H1 (cell line): ENCODE results near the gene PLAC9. TPM values are rescaled to one million over a fixed set of nuclear protein-coding genes. Genes with fewer than 3 reads are reported as not detected.

ENCODE experiments used
- CTCF ChIA-PET: fragments of 300-600 bp; sonication (Branson Sonifier 250); formaldehyde crosslinking; loops from one replicate; lab custom pipeline; 2021; ENCODE audit not compliant: partially characterized antibody; lab: Charles Lee
- POLR2A ChIA-PET: fragments of 300-600 bp; sonication (Branson Sonifier 250); formaldehyde crosslinking; loops from one replicate; lab custom pipeline; 2021; ENCODE audit warnings: inconsistent platforms; ENCODE audit not compliant: partially characterized antibody; lab: Charles Lee
- DNase-seq, 2 experiments: peaks; one replicate each; pipeline versions ENCODE4 v3.0.0 to v3.0.0-alpha.2; 2010 to 2022; ENCODE audit warnings: low spot score in 2 of 2, low read depth in 1 of 2, mixed read lengths in 1 of 2
- FAIRE-seq: peaks from 2 replicates; lab custom pipeline; 2011; peaks lifted over from hg19 to GRCh38; lab: Jason Lieb, UNC
- H2AFZ ChIP-seq: 2 replicates; pipeline ENCODE4 v1.8.1; 2012; ENCODE audit warnings: low read length, inconsistent platforms
- H2AK5ac ChIP-seq: 2 replicates; pipeline ENCODE4 v1.6.1; 2013; ENCODE audit warnings: low read depth, low read length
- H2BK120ac ChIP-seq: replicated peaks from 2 replicates; pipeline ENCODE3; 2013; ENCODE audit warnings: low read depth, low read length, inconsistent platforms
- H2BK12ac ChIP-seq: 2 replicates; pipeline ENCODE4 v1.6.1; 2013; ENCODE audit warnings: low read depth, low read length
- H2BK15ac ChIP-seq: 2 replicates; pipeline ENCODE4 v1.6.1; 2013; ENCODE audit warnings: low read length
- H2BK20ac ChIP-seq: 2 replicates; pipeline ENCODE4 v1.6.1; 2013; ENCODE audit warnings: low read length
- H2BK5ac ChIP-seq: 2 replicates; pipeline ENCODE4 v1.6.1; 2013; ENCODE audit warnings: low read depth, low read length
- H3K14ac ChIP-seq: 2 replicates; pipeline ENCODE4 v1.6.1; 2013; ENCODE audit warnings: inconsistent platforms; ENCODE audit not compliant: insufficient read length
- H3K18ac ChIP-seq: 2 replicates; pipeline ENCODE4 v1.6.1; 2013; ENCODE audit warnings: low read length; ENCODE audit errors: extremely low read depth
- H3K23ac ChIP-seq: 2 replicates; pipeline ENCODE4 v1.6.1; 2013; ENCODE audit warnings: inconsistent platforms; ENCODE audit not compliant: insufficient read length
- H3K23me2 ChIP-seq: 2 replicates; pipeline ENCODE4 v1.6.1; 2013; ENCODE audit warnings: low read depth, low read length
- H3K27ac ChIP-seq: 2 replicates; pipeline ENCODE4 v1.6.1; 2011; ENCODE audit warnings: low read depth, low read length, inconsistent platforms
- H3K27me3 ChIP-seq, 4 experiments: replicated peaks in 1 of 4; 1 replicate in 1 of 4; 2 replicates in 3 of 4; pipeline versions ENCODE4 v1.6.1 to v1.8.1; 2011 to 2013; ENCODE audit warnings: low read length in 3 of 4, mild to moderate bottlenecking in 3 of 4, inconsistent platforms in 2 of 4, mixed read lengths in 2 of 4, moderate library complexity in 1 of 4; ENCODE audit not compliant: control insufficient read depth in 3 of 4, insufficient read depth in 3 of 4; ENCODE audit errors: extremely low read depth in 1 of 4
- H3K36me3 ChIP-seq, 4 experiments: 2 replicates each; pipeline versions ENCODE4 v1.6.1 to v1.8.1; 2011 to 2013; ENCODE audit warnings: mild to moderate bottlenecking in 4 of 4, low read length in 3 of 4, moderate library complexity in 2 of 4, control low read depth in 1 of 4, inconsistent platforms in 1 of 4; ENCODE audit not compliant: insufficient read depth in 4 of 4, control insufficient read depth in 2 of 4
- H3K4ac ChIP-seq: replicated peaks from 2 replicates; pipeline ENCODE3; 2013; ENCODE audit warnings: low read length, low read depth, mixed read lengths, inconsistent platforms; ENCODE audit not compliant: insufficient read length
- H3K4me1 ChIP-seq, 4 experiments: replicated peaks in 1 of 4; 1 replicate in 1 of 4; 2 replicates in 3 of 4; pipeline versions ENCODE4 v1.6.1 to v1.8.1; 2011 to 2013; ENCODE audit warnings: low read length in 3 of 4, inconsistent platforms in 2 of 4, mixed read lengths in 1 of 4; ENCODE audit not compliant: insufficient read depth in 4 of 4, control insufficient read depth in 3 of 4
- H3K4me2 ChIP-seq, 2 experiments: 2 replicates each; pipeline versions ENCODE4 v1.6.1 to v1.8.1; 2011 to 2013; ENCODE audit warnings: low read depth in 2 of 2, low read length in 2 of 2, control low read depth in 1 of 2, inconsistent platforms in 1 of 2, mild to moderate bottlenecking in 1 of 2; ENCODE audit not compliant: insufficient read depth in 1 of 2
- H3K4me3 ChIP-seq, 4 experiments: fragments of 200-600, 300-600 bp in 1 of 4; sonication (generic), shearing (Covaris generic), sonication (Bioruptor Twin) in 1 of 4; 2 replicates each; pipeline versions ENCODE4 v1.5.1 to v1.8.1; 2011 to 2016; ENCODE audit warnings: low read length in 4 of 4, low read depth in 3 of 4, control low read depth in 2 of 4, inconsistent platforms in 2 of 4, mild to moderate bottlenecking in 2 of 4, mixed read lengths in 1 of 4, moderate library complexity in 1 of 4; ENCODE audit not compliant: insufficient read depth in 2 of 4; ENCODE audit errors: extremely low read depth in 1 of 4
- H3K56ac ChIP-seq: replicated peaks from 2 replicates; pipeline ENCODE3; 2013; ENCODE audit warnings: low read depth, mild to moderate bottlenecking, mixed read lengths, low read length, inconsistent platforms; ENCODE audit not compliant: insufficient read length
- H3K79me1 ChIP-seq: 2 replicates; pipeline ENCODE4 v1.6.1; 2013; ENCODE audit warnings: low read depth, low read length, control low read depth
- H3K79me2 ChIP-seq, 2 experiments: 2 replicates each; pipeline versions ENCODE4 v1.6.1 to v1.8.1; 2012 to 2013; ENCODE audit warnings: low read length in 2 of 2, mild to moderate bottlenecking in 2 of 2, inconsistent platforms in 1 of 2; ENCODE audit not compliant: insufficient read depth in 2 of 2, control insufficient read depth in 1 of 2
- H3K9ac ChIP-seq, 4 experiments: replicated peaks in 1 of 4; 1 replicate in 1 of 4; 2 replicates in 3 of 4; pipeline versions ENCODE4 v1.6.1 to v1.8.1; 2011 to 2013; ENCODE audit warnings: low read depth in 3 of 4, low read length in 3 of 4, control low read depth in 2 of 4, mild to moderate bottlenecking in 2 of 4, moderate library complexity in 2 of 4, inconsistent platforms in 1 of 4; ENCODE audit errors: extremely low read depth in 1 of 4
- H3K9me3 ChIP-seq, 2 experiments: 2 replicates each; pipeline versions ENCODE4 v1.6.1 to v1.8.1; 2012 to 2013; ENCODE audit warnings: mild to moderate bottlenecking in 2 of 2, moderate library complexity in 2 of 2, control low read depth in 1 of 2, inconsistent platforms in 1 of 2, low read depth in 1 of 2, low read length in 1 of 2, mixed read lengths in 1 of 2; ENCODE audit not compliant: insufficient read depth in 2 of 2
- H4K20me1 ChIP-seq, 2 experiments: replicated peaks in 1 of 2; 2 replicates each; pipeline versions ENCODE3 to v1.8.1; 2011 to 2013; ENCODE audit warnings: inconsistent platforms in 2 of 2, low read length in 2 of 2, mild to moderate bottlenecking in 1 of 2; ENCODE audit not compliant: insufficient read depth in 2 of 2, control insufficient read depth in 1 of 2
- H4K5ac ChIP-seq: 2 replicates; pipeline ENCODE4 v1.6.1; 2013; ENCODE audit warnings: low read length, low read depth, mixed read lengths, inconsistent platforms; ENCODE audit not compliant: insufficient read length
- H4K8ac ChIP-seq: 2 replicates; pipeline ENCODE4 v1.8.0; 2013; ENCODE audit warnings: mild to moderate bottlenecking, moderate library complexity, low read length, inconsistent platforms; ENCODE audit not compliant: insufficient read depth; ENCODE audit errors: extremely low read depth
- H4K91ac ChIP-seq: replicated peaks from 2 replicates; pipeline ENCODE3; 2013; ENCODE audit warnings: low read length, mixed read lengths, inconsistent platforms; ENCODE audit not compliant: insufficient read length
- JUND ChIP-seq: IDR thresholded peaks from 2 replicates; pipeline ENCODE4 v1.6.1; 2011; ENCODE audit warnings: mild to moderate bottlenecking, improper control_type of control experiment, low read length
- NANOG ChIP-seq: IDR thresholded peaks from 2 replicates; pipeline ENCODE4 v1.6.1; 2011; ENCODE audit warnings: low read length, low read depth, mild to moderate bottlenecking, inconsistent platforms; ENCODE audit not compliant: insufficient read depth, poor library complexity, severe bottlenecking
- TBP ChIP-seq: IDR thresholded peaks from 2 replicates; pipeline ENCODE4 v1.6.1; 2011; ENCODE audit warnings: low read depth, low read length, improper control_type of control experiment
- ZNF274 ChIP-seq: IDR thresholded peaks from 2 replicates; pipeline ENCODE4 v1.7.0; 2012; ENCODE audit warnings: low read length, borderline replicate concordance; ENCODE audit errors: extremely low read depth
- WGBS, 2 experiments: shearing (Covaris generic) in 1 of 2; methylation state at CpG; one replicate each; pipeline versions ENCODE4 v1.1.6 to v1.1.7; 2013 to 2015; ENCODE audit warnings: low lambda C conversion rate in 2 of 2, mixed read lengths in 2 of 2, inconsistent platforms in 1 of 2, low coverage in 1 of 2, missing lambda C conversion rate in 1 of 2; ENCODE audit not compliant: insufficient replicate concordance in 2 of 2, insufficient coverage in 1 of 2, insufficient read length in 1 of 2; ENCODE audit errors: extremely low coverage in 1 of 2, missing lambda C conversion rate in 1 of 2; 5-methylcytosine and 5-hydroxymethylcytosine counted together
- polyA plus RNA-seq, 7 experiments: library from polyadenylated mRNA; depleted of rRNA in 3 of 7; stranded (reverse) in 5 of 7; unstranded in 2 of 7; fragments of >200 nt in 5 of 7; fragments of 200-250 nt in 2 of 7; gene quantifications; 1 replicate in 5 of 7; 2 replicates in 1 of 7; 4 replicates in 1 of 7; pipeline versions ENCODE4 v1.2.1 to v1.2.3, GENCODE V29; 2011 to 2013; ENCODE audit warnings: missing spikeins in 2 of 7, mixed read lengths in 2 of 7
- total RNA-seq: library from RNA; stranded (reverse); fragmentation: NEBNext Ultra II Directional; extraction: Animal tissue kit (Norgen Biotek cat#: 25700); gene quantifications from 2 replicates; pipeline ENCODE4 v1.2.1, GENCODE V29; 2021

PLAC9 gene
- total and polyA plus RNA-seq, 2 of the 8 experiments (the other 6 are each of a cell fraction or from before 2014, with no cell fraction given), result 8.4 to 16.7 TPM

DNA sequence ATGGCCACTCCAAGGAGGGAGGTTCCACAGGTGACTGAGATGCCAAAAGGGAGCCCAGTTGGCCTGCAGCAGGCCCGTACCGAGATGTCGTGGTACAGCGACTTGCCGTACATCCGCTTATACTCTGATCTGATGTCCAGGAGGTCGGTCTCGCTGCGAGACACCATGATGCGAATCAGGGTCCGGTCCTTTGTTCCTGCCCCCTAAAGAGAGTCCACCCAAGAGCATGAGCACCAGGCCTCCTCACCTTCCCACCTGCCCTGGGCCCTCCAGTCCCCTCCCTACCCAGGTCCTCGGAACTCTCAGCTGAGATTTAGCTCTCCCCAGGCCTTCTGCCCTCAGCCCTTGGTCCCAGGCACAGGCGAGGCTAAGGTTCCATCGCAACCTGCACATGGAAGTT, 25.0 kb downstream of the PLAC9 start:
- no peak for DNase-seq
- Histone ChIP-seq H3K9me3 (no peaks in the 10 kb centered on the region), H2BK20ac (no peak overlapping the region), H3K27me3 (no peaks in the 10 kb centered on the region), H3K79me1 (no peaks in the 10 kb centered on the region; the same call in 1 of the 2 replicates), H2BK5ac (no peak overlapping the region), H3K79me2 (no peaks in the 10 kb centered on the region), H4K20me1 (peaks cover 2% of the 10 kb centered on the region in 2 experiments), H3K4ac (no peak overlapping the region), H2AFZ (no peak overlapping the region), H3K4me3 (no peak overlapping the region), H2BK120ac (no peak overlapping the region), H3K36me3 (peaks cover 5 to 20% (median 11%) of the 10 kb centered on the region in 4 experiments; a peak in 6 of 8 replicates), H2AK5ac (no peak overlapping the region), H3K4me1 (peaks cover 2 to 8% (median 6%) of the 10 kb centered on the region in 4 experiments; a peak in 5 of 7 replicates), H3K23ac (no peak overlapping the region), H3K14ac (no peak overlapping the region), H3K27ac (no peak overlapping the region), H4K8ac (no peak overlapping the region), H3K4me2 (no peak overlapping the region), H4K5ac (no peak overlapping the region), H3K18ac (no peak overlapping the region), H2BK12ac (no peak overlapping the region), H2BK15ac (no peak overlapping the region), H3K23me2 (no peaks in the 10 kb centered on the region), H3K56ac (no peak overlapping the region), H4K91ac (no peak overlapping the region), H3K9ac (no peak overlapping the region)
- 96% methylated on average over 14 of the region's 14 CpGs; no CpG with 5 or more reads in 1 of the 2 experiments for WGBS, 2 experiments
- POLR2A ChIA-PET, result interaction anchor here (0.6 kb wide), 1 partner anchor 10 kb away, joined by 3 read pairs; no protein-coding TSS in a partner anchor
- FAIRE-seq, result no peak
- TF ChIP-seq ZNF274 (no peak), TBP (no peak), NANOG (no peak), JUND (no peak)
- CTCF ChIA-PET, result interaction anchor here (1.0 to 9.8 kb wide), 6 partner anchors 10 to 65 kb away, joined by 3 to 59 read pairs (median 4); no protein-coding TSS in a partner anchor
